Epidermal melanocyte (primary cell): ENCODE results near the gene GPM6B.

Experiments used
- DNase-seq: peaks from one replicate; pipeline ENCODE4 v3.0.0; 2011; ENCODE audit warnings: low spot score; ENCODE audit not compliant: insufficient read length

GPM6B gene

GRCh38 chrX:13825178-13825762 is 8.4 kb upstream of the GPM6B start:
- DNase-seq = no peak

DNA sequence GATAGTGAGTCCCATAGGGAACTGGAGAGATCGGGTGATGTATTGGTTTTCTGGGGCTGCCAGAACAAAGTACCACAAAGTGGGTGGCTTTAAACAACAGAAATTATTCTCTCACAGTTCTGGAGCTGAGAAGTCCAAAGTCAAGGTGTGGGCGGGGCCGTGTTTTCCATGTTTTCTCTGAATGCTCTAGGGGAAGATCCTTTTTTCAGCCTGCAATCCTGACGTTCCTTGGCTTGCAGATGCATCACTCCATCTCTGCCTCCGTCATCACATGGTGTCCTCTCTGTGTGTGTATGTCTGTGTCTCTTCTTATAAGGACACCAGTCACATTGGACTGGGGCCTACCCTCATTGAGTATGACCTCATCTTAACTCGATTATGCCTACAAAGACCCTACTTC is 7.9 kb upstream of the GPM6B start:
- no peak for DNase-seq

DNA sequence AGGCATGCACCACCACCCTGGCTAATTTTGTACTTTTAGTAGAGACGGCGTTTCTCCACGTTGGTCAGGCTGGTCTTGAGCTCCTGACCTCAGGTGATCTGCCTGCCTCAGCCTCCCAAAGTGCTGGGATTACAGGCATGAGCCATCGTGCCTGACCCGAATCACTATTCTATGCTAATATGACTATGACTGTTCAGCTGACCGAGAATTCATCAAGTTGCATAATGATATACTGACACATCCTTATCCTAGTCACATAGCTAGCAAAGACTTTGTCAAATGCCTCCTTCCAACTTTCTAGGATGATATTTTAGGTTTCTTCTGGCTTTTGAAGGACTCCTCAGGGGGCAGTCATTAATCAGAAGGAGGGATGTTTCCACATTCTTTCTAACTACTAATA is 4.8 kb upstream of the GPM6B start:
- DNase-seq = no peak

- DNase-seq = no peak
Measured at GRCh38 chrX:13816176-13816575, 717 bp downstream of the GPM6B start.

- DNase-seq = no peak
Measured at GRCh38 chrX:13815664-13816063, 1.2 kb downstream of the GPM6B start.

- DNase-seq = no peak
Measured at GRCh38 chrX:13808865-13809264, 8.0 kb downstream of the GPM6B start.

GRCh38 chrX:13808293-13808692 is 8.6 kb downstream of the GPM6B start:
- DNase-seq = no peak

- no peak for DNase-seq
Measured at GRCh38 chrX:13805241-13805640, 11.7 kb downstream of the GPM6B start.

- no peak for DNase-seq
Measured at GRCh38 chrX:13803116-13803515, 13.8 kb downstream of the GPM6B start.

- DNase-seq = no peak
Measured at GRCh38 chrX:13798184-13798583, 18.7 kb downstream of the GPM6B start.

- no peak for DNase-seq
Measured at GRCh38 chrX:13797512-13797911, 19.4 kb downstream of the GPM6B start.

GRCh38 chrX:13794417-13794816 is 22.5 kb downstream of the GPM6B start:
- DNase-seq = no peak

DNA sequence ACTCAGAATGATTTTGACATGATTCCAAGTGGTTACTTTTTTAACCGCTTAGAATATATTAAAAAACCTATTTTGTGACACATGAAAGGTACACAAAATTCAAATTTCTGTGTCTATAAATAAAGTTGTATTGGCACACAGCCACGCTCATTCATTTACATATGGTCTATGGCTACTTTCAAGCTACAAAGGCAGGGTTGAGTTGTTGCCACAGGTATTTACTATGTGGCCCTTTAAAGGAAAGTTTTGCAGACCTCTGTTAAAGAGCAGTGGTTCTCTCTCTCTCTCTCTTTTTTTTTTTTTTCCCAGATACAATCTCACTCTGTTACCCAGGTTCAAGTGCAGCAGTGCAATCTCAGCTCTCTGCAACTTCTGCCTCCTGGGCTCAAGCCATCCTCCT is 23.0 kb downstream of the GPM6B start:
- DNase-seq = no peak

DNA sequence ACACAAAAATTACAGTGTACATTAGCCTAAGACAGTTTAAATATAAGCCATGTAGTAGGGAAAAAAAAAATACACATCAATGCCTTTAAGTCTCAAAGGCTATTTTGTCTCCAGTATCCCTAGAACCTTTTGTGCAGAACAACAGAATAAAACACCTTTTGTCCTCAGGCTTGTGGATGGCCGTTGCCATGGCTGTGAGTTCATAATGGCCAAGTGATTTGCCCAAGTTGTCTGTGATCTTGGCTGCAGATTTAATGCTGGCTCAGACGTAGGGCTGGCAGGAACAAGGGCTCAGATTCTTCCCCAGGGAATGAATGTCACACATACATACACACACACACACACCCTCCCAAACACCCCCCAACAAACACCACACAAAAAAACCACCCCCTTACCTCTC is 25.3 kb downstream of the GPM6B start:
- no peak for DNase-seq

DNA sequence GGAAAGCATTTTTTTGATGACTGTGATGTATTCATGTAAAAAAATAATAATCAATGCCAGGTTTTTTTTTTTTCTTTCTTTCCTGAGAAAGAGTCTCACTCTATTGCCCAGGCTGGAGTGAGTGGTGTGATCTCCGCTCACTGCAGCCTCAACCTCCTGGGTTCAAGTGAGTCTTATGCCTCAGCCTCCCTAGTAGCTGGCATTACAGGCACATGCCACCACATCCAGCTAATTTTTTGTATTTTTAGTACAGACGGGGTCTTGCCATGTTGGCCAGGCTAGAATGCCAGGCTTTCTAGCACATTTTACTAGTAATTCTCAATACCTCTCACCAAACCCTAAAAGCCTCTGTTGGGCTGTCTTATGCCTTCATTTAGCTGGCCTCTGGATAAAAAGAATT is 25.7 kb downstream of the GPM6B start:
- no peak for DNase-seq

DNA sequence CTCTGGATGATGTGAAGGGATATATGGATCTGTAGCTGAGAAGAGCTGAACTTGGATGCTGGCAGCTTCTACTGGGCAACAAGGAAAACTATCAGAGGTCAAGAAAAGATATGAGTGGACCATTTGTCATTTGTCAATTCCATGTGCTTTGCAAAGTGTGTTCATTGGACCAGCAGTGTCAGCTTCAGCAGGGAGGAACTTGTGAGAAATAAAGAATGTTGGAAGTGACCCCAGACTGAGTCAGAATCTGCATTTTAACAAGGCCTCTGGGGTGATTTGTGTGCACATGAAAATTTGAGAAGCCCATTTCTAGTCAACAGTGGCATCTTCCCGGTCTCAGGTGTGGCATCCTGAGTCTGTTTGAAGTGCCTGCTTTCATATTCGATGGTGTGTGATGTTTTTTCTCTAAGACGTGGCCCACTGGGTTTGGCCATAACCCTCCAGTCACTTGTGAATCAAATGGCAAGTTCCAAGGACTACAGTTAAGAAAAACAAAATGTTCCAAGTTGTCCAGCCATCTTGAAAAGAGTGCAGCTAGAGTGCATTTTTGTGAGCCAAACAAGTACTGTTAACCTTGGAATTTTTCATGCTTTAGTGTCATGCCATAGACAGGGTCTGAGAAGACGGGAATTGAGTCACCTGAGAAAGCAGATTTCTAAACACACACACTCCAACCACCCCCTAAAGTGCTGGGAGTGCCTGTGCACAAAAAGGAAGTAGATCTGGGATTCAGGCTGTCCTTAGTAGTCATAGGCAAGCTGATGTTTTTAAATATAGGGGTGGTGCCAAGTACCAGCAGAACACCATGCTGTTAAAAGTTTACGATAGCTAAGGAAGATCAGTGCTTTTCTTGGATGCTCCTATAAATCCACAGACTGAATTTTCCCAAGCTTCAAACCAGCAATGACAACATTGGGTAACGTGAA is 26.4 kb downstream of the GPM6B start:
- no peak for DNase-seq

DNA sequence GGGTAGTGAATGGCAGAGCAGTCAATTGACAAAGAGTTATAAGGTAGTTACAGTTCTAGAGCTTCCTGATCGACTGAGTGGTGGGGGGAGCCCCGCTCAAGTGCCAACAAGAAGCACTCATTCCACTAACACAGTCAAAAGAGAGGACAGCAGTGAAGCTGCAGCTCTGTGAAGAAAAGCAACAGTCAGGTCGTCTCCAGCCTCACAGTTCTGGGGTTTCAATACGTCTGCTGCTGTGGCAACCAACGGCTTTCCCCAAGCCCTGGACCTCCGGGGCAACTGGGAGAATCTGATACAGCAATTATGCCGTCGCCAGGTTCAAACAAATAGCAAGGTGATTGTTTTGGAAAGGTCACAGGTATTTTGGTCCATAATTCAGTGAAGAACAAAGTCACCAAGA is 30.8 kb downstream of the GPM6B start:
- no peak for DNase-seq

DNA sequence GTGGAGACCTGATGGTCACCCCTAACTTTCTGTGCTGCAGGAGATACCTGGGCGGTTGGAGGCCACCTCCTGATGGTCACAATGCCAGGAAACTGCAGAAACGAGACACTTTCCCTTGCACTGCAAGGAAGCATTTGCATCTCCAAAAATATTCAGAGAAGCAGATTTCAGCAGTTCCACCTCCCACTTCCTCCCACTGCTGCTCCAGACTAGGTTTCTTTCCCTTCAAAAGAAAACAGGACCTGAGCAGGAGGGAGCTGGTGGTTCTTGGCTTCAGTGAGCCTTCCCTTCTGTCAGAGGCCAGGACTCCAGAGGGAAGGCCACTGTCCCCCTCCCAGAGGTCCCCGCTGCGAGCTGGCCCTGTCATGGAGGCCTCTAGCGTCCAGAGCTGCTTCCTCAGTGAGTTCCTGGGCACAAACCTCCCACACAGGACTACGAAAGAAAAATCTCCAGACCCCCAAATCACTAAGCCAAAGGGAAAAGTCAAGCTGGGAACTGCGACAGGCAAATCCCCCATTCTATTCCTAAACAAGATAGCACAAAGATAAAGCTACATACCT is 35.9 kb downstream of the GPM6B start:
- no peak for DNase-seq

GRCh38 chrX:13778916-13779315 is 38.0 kb downstream of the GPM6B start:
- no peak for DNase-seq

GRCh38 chrX:13776387-13776786 is 40.5 kb downstream of the GPM6B start:
- no peak for DNase-seq

GRCh38 chrX:13775837-13776236 is 41.1 kb downstream of the GPM6B start:
- no peak for DNase-seq

DNA sequence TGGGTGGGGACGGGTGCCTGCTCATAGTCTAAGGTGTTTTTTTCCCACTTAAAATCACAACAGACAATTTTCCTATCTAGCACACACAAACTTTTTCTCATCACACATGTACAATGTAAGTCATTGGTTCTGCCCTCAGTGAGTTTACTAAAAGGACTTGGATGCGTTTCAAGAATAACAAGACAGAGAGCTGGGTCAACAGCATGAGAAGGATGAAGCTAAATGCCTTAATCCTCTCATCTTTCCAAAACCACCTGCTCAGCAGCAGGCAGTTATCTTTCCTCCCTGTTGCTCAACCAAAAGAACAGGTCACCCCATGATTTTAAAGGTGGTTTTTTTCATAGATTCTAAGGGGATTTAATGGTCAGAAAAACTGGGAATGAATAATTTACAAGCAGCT is 42.2 kb downstream of the GPM6B start:
- DNase-seq = no peak
